Breast epithelium (tissue), 3 donors: ENCODE measurements around the gene MMP15.

Source experiments
- CTCF ChIP-seq, 3 donors: fragments of 450-650 bp; IDR thresholded peaks; one replicate each; pipeline ENCODE4 v1.5.1; 2016 to 2017; ENCODE audit warnings: antibody characterized with exemption in 3 of 3, mild to moderate bottlenecking in 3 of 3, moderate library complexity in 3 of 3
- POLR2A ChIP-seq: fragments of 450-650 bp; IDR thresholded peaks from one replicate; pipeline ENCODE4 v1.6.1; 2016; ENCODE audit warnings: antibody characterized with exemption, mild to moderate bottlenecking, moderate library complexity
- POLR2AphosphoS5 ChIP-seq, 3 donors: sonication (generic); formaldehyde crosslinking; IDR thresholded peaks; one replicate each; pipeline ENCODE4 v1.6.1; 2017; ENCODE audit warnings: antibody characterized with exemption in 3 of 3

DNA sequence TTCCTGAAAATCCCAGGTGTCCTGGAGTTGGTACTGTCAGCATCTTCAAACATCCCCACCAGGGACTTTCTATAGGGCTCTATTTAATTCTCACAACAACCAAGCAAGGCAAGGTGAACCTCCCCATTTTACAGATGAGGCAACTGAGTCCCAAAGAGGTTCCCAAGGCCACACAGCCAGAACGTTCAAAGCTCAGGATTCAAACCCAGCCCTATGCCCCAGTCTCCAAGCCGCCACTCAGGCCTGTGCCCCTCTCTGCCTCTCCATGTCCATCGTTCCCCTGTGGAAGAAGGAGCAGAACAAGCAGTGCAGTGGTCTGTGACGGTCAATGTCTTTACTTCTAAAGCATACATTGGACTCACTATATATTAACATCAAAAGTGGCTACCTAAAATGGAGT is 31.2 kb upstream of the MMP15 start:
- TF ChIP-seq POLR2AphosphoS5 (IDR thresholded peaks at IDR 0.05) (no peak), CTCF (IDR thresholded peaks at IDR 0.05) (no peak), POLR2A (no peak)
